A549 treated with RU486 at 1 μM for 4 hours (cell line): ENCODE measurements around the gene KLHDC8B. TPM values are rescaled to one million over a fixed set of nuclear protein-coding genes. Genes with fewer than 3 reads are reported as not detected.

Experiments used
- total RNA-seq: library from RNA; stranded (reverse); fragments of 200-300 nt; extraction: Qiagen RNA extraction; gene quantifications from 5 replicates; pipeline ENCODE4 v1.2.3, GENCODE V29; 2022; ENCODE audit warnings: low read depth

KLHDC8B gene
- 3.1 to 7.0 TPM (median 4.6 TPM) in 5 replicates for total RNA-seq

DNA sequence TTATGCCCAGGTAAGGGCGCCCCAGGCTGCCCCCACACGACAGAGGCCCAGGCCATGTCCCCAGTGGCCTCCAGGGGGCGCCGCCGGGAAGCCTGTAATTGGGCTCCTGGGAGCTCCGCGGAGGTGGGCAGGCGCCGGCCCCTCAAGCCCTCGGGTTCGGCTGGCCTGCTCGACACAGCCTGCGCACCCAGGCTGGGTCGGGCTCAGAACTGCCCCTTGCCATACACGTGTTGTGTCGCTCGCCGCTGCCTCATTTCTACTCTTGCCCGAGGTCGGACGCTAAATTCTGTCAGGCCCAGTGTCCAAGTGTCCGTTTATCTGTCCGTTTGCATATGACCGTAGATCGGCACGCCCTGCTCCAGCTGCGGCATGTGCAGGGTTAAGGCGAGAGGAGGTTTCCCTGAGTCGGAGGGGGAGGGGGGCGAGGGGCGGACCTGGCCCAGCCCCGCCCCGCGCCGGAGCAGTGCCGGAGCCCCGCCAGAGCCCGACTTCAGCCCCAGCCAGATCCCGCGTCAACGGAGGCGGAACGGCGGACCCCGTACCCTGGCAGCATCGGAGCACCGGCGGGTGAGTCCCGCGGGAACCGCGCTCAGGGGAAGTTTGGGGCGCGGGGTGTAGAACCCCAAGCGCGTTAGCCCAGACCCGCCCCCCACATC is at the start of gene KLHDC8B:
TSS of gene KLHDC8B (plus strand) at position 480 of the 656 bp plus-strand sequence. CDS start 1,172 bp downstream, outside the sequence.

DNA sequence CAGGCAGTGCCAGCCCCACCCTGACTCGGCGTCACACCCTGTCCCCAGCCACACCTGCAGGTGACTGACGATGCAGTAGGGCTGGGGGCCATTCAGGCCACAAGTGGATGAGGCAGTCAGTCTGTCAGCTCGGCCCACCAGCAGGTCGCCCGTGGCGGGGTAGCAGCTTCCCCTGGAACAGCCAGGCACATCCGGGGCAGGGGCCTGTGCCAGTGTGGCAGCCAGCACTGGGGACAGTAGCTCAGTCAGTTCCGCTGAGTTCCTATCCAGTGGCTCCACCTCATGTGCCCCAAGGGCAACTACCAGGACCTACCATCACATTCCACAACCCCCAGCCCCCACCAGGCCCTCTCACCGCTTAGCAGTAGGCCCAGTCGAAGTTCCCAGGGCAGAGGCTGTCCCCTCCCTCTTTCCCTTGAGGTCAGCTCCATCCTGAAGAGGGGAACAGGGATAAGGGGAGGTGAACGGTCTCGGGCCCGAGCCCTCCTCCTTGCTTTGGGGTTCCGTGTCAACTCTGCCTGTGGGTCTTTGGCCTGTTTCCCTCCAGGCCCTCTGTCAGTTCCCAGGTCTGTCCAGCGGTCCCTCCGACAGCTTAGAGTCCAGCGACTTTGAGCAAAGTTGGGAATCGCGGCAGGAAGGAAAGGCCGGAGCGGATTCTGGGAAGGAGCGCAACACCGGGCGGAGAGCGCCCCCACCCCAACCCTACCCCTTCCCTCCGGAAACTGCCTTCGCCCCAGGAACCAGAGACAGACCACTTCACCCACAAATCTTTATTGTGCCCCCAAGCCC is 38.8 kb upstream of the KLHDC8B start, which contains the start of gene LAMB2:
TSS of gene LAMB2 (minus strand) at position 614 of the 789 bp plus-strand sequence. CDS start at position 431, 183 bp downstream.

DNA sequence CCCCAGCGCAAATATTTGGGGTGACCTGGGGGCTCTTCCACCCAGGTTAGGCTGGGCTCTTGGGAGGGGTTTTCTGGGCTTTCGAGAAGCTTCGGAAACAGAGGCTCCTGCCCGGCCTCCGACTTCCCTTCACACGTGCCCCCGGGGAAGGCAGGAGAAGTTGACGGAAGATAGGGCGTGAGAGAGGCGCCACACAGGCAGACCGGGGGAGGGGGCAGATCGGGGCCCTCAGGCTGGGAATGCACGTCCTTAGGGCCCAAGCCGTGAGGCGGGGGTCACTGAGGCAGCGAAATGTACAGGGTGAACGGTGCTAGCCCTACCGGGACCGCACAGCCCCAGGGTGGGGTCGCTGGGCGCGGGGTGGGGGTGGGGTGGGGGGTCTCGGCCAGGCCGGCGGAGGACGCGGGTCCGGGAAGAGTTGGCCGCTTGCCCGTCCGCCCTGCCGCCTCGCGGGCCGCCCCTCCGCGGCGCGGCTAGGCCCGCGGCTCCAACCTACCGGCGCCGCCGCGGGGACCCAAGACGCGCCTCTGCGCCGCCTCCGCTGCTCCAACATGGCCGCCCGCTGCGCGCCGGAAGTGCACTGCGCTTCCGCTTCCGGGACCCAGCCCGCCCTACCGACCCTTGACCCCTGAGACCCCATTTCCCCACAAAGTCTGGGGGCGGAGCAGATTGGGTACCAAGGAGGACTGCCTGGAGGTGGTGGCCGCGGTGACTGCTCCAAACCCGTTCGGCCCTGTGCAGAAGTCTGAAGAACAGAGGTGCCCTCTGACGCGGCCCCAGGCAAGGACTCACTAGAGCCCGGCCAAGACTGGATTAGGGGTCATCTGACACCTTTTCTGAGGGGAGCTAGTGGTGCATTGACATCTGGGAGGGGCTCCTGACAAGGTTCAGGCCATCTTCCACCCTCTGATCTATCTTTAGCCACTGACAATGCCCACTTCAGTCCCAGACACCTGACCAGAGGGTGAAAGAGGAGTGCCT is 5.3 kb upstream of the KLHDC8B start, which contains the start of gene CCDC71:
TSS of gene CCDC71 (minus strand) at position 561 of the 981 bp plus-strand sequence. CDS start 2,123 bp downstream, outside the sequence.

Other genes with a start within 250 kb of the KLHDC8B start
- 12.0 to 20.6 TPM (median 19.5 TPM) in 5 replicates for gene P4HTM, start 181.4 kb upstream of the KLHDC8B start, total RNA-seq
- gene WDR6, start 164.2 kb upstream of the KLHDC8B start, total RNA-seq: 61.7 to 73.4 TPM (median 67.7 TPM) in 5 replicates
- gene DALRD3, start 153.0 kb upstream of the KLHDC8B start, total RNA-seq: 16.0 to 25.0 TPM (median 22.3 TPM) in 5 replicates
- gene NDUFAF3, start 149.5 kb upstream of the KLHDC8B start, total RNA-seq: 65.5 to 98.1 TPM (median 89.1 TPM) in 5 replicates
- 156 to 171 TPM (median 162 TPM) in 5 replicates for gene IMPDH2, start 142.2 kb upstream of the KLHDC8B start, total RNA-seq
- 37.3 to 40.1 TPM (median 39.0 TPM) in 5 replicates for gene QRICH1, start 77.5 kb upstream of the KLHDC8B start, total RNA-seq
- 128 to 155 TPM (median 153 TPM) in 5 replicates for gene QARS1, start 66.8 kb upstream of the KLHDC8B start, total RNA-seq
- 18.7 to 24.8 TPM (median 23.0 TPM) in 5 replicates for gene USP19, start 50.8 kb upstream of the KLHDC8B start, total RNA-seq
- 64.3 to 97.2 TPM (median 88.8 TPM) in 5 replicates for gene LAMB2, start 38.5 kb upstream of the KLHDC8B start, total RNA-seq
- 10.6 to 14.9 TPM (median 12.9 TPM) in 5 replicates for gene CCDC71, start 5.3 kb upstream of the KLHDC8B start, total RNA-seq
- 1.4 to 2.4 TPM (median 2.1 TPM) in 5 replicates for gene C3orf62, start 105.6 kb downstream of the KLHDC8B start, total RNA-seq
- gene USP4, start 168.5 kb downstream of the KLHDC8B start, total RNA-seq: 10.6 to 14.4 TPM (median 13.4 TPM) in 5 replicates
- 247 to 313 TPM (median 296 TPM) in 5 replicates for gene GPX1, start 186.8 kb downstream of the KLHDC8B start, total RNA-seq
- gene RHOA, start 240.4 kb downstream of the KLHDC8B start, total RNA-seq: 452 to 535 TPM (median 469 TPM) in 5 replicates
- 20.2 to 25.5 TPM (median 23.4 TPM) in 5 replicates for gene TCTA, start 240.8 kb downstream of the KLHDC8B start, total RNA-seq